ENCODE results near the gene SLC39A11.

DNA sequence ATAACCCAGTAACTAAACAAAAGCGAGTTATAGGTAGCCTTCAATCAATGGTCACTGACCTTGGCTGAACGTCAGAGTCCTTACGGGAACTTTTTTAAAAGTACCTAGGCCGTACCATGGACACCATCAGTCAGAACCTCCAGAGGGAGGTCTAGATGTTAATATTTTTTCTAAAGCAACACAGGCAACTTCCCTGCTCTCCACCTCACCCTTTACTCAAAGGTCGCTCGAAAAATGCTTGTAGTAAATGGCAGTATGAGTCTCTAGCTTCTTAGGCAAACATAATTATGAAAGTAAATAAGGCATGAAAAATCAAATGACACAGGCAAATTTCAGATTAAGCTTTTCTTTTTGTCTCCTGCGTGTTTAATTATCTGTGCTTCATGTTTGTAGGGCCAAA, 82.1 kb downstream of the SLC39A11 start:
- TF ChIP-seq, protein P1, sequence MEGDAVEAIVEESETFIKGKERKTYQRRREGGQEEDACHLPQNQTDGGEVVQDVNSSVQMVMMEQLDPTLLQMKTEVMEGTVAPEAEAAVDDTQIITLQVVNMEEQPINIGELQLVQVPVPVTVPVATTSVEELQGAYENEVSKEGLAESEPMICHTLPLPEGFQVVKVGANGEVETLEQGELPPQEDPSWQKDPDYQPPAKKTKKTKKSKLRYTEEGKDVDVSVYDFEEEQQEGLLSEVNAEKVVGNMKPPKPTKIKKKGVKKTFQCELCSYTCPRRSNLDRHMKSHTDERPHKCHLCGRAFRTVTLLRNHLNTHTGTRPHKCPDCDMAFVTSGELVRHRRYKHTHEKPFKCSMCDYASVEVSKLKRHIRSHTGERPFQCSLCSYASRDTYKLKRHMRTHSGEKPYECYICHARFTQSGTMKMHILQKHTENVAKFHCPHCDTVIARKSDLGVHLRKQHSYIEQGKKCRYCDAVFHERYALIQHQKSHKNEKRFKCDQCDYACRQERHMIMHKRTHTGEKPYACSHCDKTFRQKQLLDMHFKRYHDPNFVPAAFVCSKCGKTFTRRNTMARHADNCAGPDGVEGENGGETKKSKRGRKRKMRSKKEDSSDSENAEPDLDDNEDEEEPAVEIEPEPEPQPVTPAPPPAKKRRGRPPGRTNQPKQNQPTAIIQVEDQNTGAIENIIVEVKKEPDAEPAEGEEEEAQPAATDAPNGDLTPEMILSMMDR (IDR thresholded peaks at IDR 0.05): no peak
- TF ChIP-seq POLR2A (IDR thresholded peaks at IDR 0.05): no peak
- no peak for TF ChIP-seq POLR2AphosphoS5 (IDR thresholded peaks at IDR 0.05)
- no peak for TF ChIP-seq EP300 (IDR thresholded peaks at IDR 0.05)
